Jurkat, Clone E6-1 (cell line): ENCODE data around the gene TMEM26.

Experiments used
- DNase-seq: peaks from one replicate; pipeline ENCODE4 v3.0.0-alpha.2; 2011; ENCODE audit warnings: low read depth, low spot score
- H3K4me3 ChIP-seq: 2 replicates; pipeline ENCODE4 v1.5.1; 2011; ENCODE audit warnings: mild to moderate bottlenecking, low read length, control low read depth, moderate library complexity

The TMEM26 gene

DNA sequence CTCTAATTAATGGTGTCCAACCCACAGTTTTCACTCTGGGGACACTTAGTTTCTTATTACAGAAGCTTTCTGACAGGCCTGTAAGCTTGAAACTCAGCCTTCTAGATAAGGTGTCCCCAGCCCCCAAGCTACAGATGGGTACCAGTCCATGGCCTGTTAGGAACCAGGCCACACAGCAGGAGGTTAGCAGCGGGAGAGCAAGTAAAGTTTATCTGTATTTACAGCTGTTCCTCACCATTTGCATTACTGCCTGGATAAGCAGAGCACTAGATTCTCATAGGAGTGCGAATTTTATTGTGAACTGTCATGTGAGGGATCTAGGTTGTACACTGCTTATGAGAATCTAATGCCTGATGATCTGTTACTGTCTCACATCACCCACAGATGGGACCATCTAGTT is 93.7 kb downstream of the TMEM26 start:
- DNase-seq = no peak
- H3K4me3 ChIP-seq = no peak overlapping the region

DNA sequence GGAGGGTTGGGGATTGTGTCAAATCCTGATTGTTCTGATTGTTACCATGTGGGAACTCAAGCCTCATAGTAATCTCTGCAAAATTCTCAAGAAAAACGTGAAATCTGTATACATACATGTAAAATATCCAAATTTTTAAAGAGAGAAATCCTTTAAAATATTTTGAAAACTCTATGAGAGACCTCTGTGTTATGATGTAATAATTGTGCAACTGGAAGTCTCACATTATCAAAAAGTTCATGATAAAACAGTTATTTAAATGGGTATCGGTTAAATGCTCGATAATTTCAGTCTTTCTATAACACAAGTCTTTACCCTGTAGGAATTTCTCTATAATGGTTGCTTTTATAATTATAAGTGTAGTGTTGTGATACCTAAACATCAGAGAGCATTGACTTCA is 95.5 kb downstream of the TMEM26 start:
- no peak overlapping the region for H3K4me3 ChIP-seq
- no peak for DNase-seq
